Muscle layer of duodenum (tissue), 2 donors: ENCODE measurements around the gene PLAGL2.
A peak's percentile ranks its signal among the peaks of the same experiment; 100 is the strongest.
"Not testable (repeated sequence)": the region's sequence is repeated elsewhere in the genome, so short reads cannot be mapped to it uniquely, and the experiment has no call there.

ENCODE experiments used
- H3K27ac ChIP-seq: one replicate; pipeline ENCODE4 v1.7.0; 2013; ENCODE audit warnings: mild to moderate bottlenecking, low read length
- H3K27me3 ChIP-seq: one replicate; pipeline ENCODE4 v1.7.0; 2013; ENCODE audit warnings: low read depth, mild to moderate bottlenecking, control low read depth, low read length
- H3K36me3 ChIP-seq, 2 donors: one replicate each; pipeline ENCODE4 v1.7.0; 2013; ENCODE audit warnings: low read length in 2 of 2, control low read depth in 1 of 2, mild to moderate bottlenecking in 1 of 2; ENCODE audit not compliant: insufficient read depth in 2 of 2, control insufficient read depth in 1 of 2
- H3K4me1 ChIP-seq, 2 donors: one replicate each; pipeline ENCODE4 v1.7.0; 2013; ENCODE audit warnings: low read length in 2 of 2, mild to moderate bottlenecking in 2 of 2, control low read depth in 1 of 2, moderate library complexity in 1 of 2; ENCODE audit not compliant: insufficient read depth in 2 of 2, control insufficient read depth in 1 of 2
- H3K4me3 ChIP-seq, 2 donors: one replicate each; pipeline ENCODE4 v1.7.0; 2013; ENCODE audit warnings: low read length in 2 of 2, low read depth in 1 of 2, mild to moderate bottlenecking in 1 of 2
- H3K9me3 ChIP-seq, 2 donors: one replicate each; pipeline ENCODE4 v1.7.0; 2013; ENCODE audit warnings: low read length in 2 of 2, control low read depth in 1 of 2, mild to moderate bottlenecking in 1 of 2; ENCODE audit not compliant: control insufficient read depth in 1 of 2
- donor health status: healthy.

The PLAGL2 gene

GRCh38 chr20:32189691-32190615 lies 17.6 kb downstream of the PLAGL2 start:
- H3K27ac ChIP-seq = peak overlapping the region; percentile 45
- H3K36me3 ChIP-seq = peaks cover 0 to 4% of the 10 kb centered on the region in 2 donors
- H3K27me3 ChIP-seq = no peaks in the 10 kb centered on the region
- H3K4me3 ChIP-seq = peak overlapping the region; percentile 64 to 73
- H3K9me3 ChIP-seq = no peaks in the 10 kb centered on the region
- H3K4me1 ChIP-seq = peaks cover 9 to 23% of the 10 kb centered on the region in 2 donors

GRCh38 chr20:32189123-32189410 lies 18.5 kb downstream of the PLAGL2 start:
- Histone ChIP-seq H3K9me3 (no peaks in the 10 kb centered on the region), H3K27ac (no peak overlapping the region), H3K27me3 (no peaks in the 10 kb centered on the region), H3K4me3 (peak overlapping the region; percentile 64 to 73), H3K36me3 (peaks cover 0 to 3% of the 10 kb centered on the region in 2 donors), H3K4me1 (peaks cover 9 to 23% of the 10 kb centered on the region in 2 donors)

- Histone ChIP-seq H3K4me3 (peak overlapping the region in 1 of 2 donors; percentile 73), H3K27me3 (no peaks in the 10 kb centered on the region), H3K4me1 (peaks cover 9 to 23% of the 10 kb centered on the region in 2 donors), H3K36me3 (peaks cover 0 to 3% of the 10 kb centered on the region in 2 donors), H3K9me3 (no peaks in the 10 kb centered on the region), H3K27ac (no peak overlapping the region)
These were observed 19.0 kb downstream of the PLAGL2 start for GRCh38 chr20:32188376-32189122.

- Histone ChIP-seq H3K27ac (no peak overlapping the region), H3K4me3 (no peak overlapping the region), H3K9me3 (no peaks in the 10 kb centered on the region), H3K27me3 (no peaks in the 10 kb centered on the region), H3K4me1 (peaks cover 9 to 23% of the 10 kb centered on the region in 2 donors), H3K36me3 (peaks cover 0 to 3% of the 10 kb centered on the region in 2 donors)
These were observed 21.0 kb downstream of the PLAGL2 start for GRCh38 chr20:32186506-32186905.

- Histone ChIP-seq H3K27ac (no peak overlapping the region), H3K36me3 (peaks cover 0 to 3% of the 10 kb centered on the region in 2 donors), H3K9me3 (no peaks in the 10 kb centered on the region), H3K27me3 (no peaks in the 10 kb centered on the region), H3K4me3 (no peak overlapping the region), H3K4me1 (peaks cover 9 to 17% of the 10 kb centered on the region in 2 donors)
These were observed 22.5 kb downstream of the PLAGL2 start for GRCh38 chr20:32184961-32185603.

- Histone ChIP-seq H3K4me1 (peaks cover 4 to 10% of the 10 kb centered on the region in 2 donors), H3K4me3 (no peak overlapping the region), H3K36me3 (peaks cover 0 to 3% of the 10 kb centered on the region in 2 donors), H3K27me3 (no peaks in the 10 kb centered on the region), H3K27ac (no peak overlapping the region), H3K9me3 (no peaks in the 10 kb centered on the region)
These were observed 23.5 kb downstream of the PLAGL2 start for GRCh38 chr20:32183947-32184635.

GRCh38 chr20:32181606-32182005 lies 25.9 kb downstream of the PLAGL2 start:
- Histone ChIP-seq H3K4me1 (no peaks in the 10 kb centered on the region), H3K9me3 (no peaks in the 10 kb centered on the region), H3K36me3 (peaks cover 0 to 3% of the 10 kb centered on the region in 2 donors), H3K4me3 (no peak overlapping the region), H3K27me3 (no peaks in the 10 kb centered on the region), H3K27ac (peak overlapping the region; percentile 10)

- Histone ChIP-seq H3K4me1 (no peaks in the 10 kb centered on the region), H3K4me3 (no peak overlapping the region), H3K27me3 (no peaks in the 10 kb centered on the region), H3K9me3 (no peaks in the 10 kb centered on the region), H3K27ac (no peak overlapping the region), H3K36me3 (no peaks in the 10 kb centered on the region)
These were observed 27.6 kb downstream of the PLAGL2 start for GRCh38 chr20:32179934-32180333.

- no peaks in the 10 kb centered on the region for H3K36me3 ChIP-seq
- no peak overlapping the region for H3K27ac ChIP-seq
- H3K27me3 ChIP-seq = no peaks in the 10 kb centered on the region
- H3K9me3 ChIP-seq = no peaks in the 10 kb centered on the region
- H3K4me3 ChIP-seq = no peak overlapping the region
- H3K4me1 ChIP-seq = no peaks in the 10 kb centered on the region
These were observed 28.0 kb downstream of the PLAGL2 start for GRCh38 chr20:32179515-32179914.

- H3K36me3 ChIP-seq, H3K4me3 ChIP-seq, H3K4me1 ChIP-seq, H3K27me3 ChIP-seq, H3K9me3 ChIP-seq, H3K27ac ChIP-seq: not testable (repeated sequence)
These were observed 29.8 kb downstream of the PLAGL2 start for GRCh38 chr20:32177696-32178095.
